ENCODE measurements around the gene RAMP3.

DNA sequence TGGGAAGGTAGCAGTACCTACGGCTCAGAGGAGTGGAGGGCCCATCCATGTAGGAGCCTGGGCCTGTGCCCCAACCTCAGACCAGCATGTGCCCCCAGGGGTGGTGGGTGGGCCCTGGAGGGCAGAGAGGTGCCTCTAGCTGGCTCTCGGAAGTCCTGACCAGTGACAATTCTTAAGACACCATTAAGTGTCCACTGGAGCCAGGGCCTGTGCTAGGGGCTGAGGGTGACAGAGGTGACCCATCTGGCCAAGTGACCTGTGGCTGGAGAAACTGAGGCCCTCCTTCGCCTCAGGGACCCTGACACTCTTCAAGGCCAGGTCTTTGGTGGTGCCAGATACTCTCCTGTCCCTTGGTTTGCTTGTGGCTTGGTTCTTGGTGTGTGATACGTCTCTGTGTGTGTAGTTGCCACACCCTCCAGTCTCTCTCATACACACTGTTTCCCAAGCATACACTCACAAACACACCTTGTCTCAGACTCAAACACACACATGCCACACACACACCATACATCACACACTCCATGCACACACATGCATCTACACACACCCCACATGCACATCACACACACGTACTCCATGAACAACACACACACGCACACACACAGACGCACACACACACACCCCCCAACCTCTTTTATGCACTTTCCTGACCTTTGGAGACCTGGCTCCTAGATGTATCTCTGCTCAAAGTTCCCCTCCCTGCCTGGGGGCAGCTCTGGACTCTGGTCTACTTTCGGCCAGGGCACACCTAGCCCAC, 897 bp upstream of the RAMP3 start:
- TF ChIP-seq, protein P1, sequence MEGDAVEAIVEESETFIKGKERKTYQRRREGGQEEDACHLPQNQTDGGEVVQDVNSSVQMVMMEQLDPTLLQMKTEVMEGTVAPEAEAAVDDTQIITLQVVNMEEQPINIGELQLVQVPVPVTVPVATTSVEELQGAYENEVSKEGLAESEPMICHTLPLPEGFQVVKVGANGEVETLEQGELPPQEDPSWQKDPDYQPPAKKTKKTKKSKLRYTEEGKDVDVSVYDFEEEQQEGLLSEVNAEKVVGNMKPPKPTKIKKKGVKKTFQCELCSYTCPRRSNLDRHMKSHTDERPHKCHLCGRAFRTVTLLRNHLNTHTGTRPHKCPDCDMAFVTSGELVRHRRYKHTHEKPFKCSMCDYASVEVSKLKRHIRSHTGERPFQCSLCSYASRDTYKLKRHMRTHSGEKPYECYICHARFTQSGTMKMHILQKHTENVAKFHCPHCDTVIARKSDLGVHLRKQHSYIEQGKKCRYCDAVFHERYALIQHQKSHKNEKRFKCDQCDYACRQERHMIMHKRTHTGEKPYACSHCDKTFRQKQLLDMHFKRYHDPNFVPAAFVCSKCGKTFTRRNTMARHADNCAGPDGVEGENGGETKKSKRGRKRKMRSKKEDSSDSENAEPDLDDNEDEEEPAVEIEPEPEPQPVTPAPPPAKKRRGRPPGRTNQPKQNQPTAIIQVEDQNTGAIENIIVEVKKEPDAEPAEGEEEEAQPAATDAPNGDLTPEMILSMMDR (IDR thresholded peaks at IDR 0.05), result no peak
- no peak for TF ChIP-seq POLR2A (IDR thresholded peaks at IDR 0.05)
